Tibial nerve (tissue), 3 donors: ENCODE measurements around the gene SORCS2.

Experiments
- CTCF ChIP-seq, 5 experiments: fragments of 200-600 bp in 3 of 5; fragments of 450-650 bp in 2 of 5; sonication (generic) in 3 of 5; IDR thresholded peaks; one replicate each; pipeline ENCODE4 v1.5.1; 2016 to 2019; ENCODE audit warnings: antibody characterized with exemption in 5 of 5, mild to moderate bottlenecking in 3 of 5, moderate library complexity in 2 of 5
- POLR2A ChIP-seq, 2 donors: fragments of 450-650 bp; IDR thresholded peaks; one replicate each; pipeline ENCODE4 v1.6.1; 2017; ENCODE audit warnings: antibody characterized with exemption in 2 of 2, mild to moderate bottlenecking in 2 of 2, moderate library complexity in 2 of 2

- TF ChIP-seq CTCF (IDR thresholded peaks at IDR 0.05) (no peak), POLR2A (IDR thresholded peaks at IDR 0.05) (no peak)
These were observed 52.5 kb downstream of the SORCS2 start for GRCh38 chr4:7244751-7245320.
